H1 (cell line): Measurements from ENCODE around the gene PROSER3. TPM values are rescaled to one million over a fixed set of nuclear protein-coding genes. Genes with fewer than 3 reads are reported as not detected.

Source experiments
- CTCF ChIA-PET: fragments of 300-600 bp; sonication (Branson Sonifier 250); formaldehyde crosslinking; loops from one replicate; lab custom pipeline; 2021; ENCODE audit not compliant: partially characterized antibody; lab: Charles Lee
- POLR2A ChIA-PET: fragments of 300-600 bp; sonication (Branson Sonifier 250); formaldehyde crosslinking; loops from one replicate; lab custom pipeline; 2021; ENCODE audit warnings: inconsistent platforms; ENCODE audit not compliant: partially characterized antibody; lab: Charles Lee
- DNase-seq, 2 experiments: peaks; one replicate each; pipeline versions ENCODE4 v3.0.0 to v3.0.0-alpha.2; 2010 to 2022; ENCODE audit warnings: low spot score in 2 of 2, low read depth in 1 of 2, mixed read lengths in 1 of 2
- FAIRE-seq: peaks from 2 replicates; lab custom pipeline; 2011; peaks lifted over from hg19 to GRCh38; lab: Jason Lieb, UNC
- H2AFZ ChIP-seq: 2 replicates; pipeline ENCODE4 v1.8.1; 2012; ENCODE audit warnings: low read length, inconsistent platforms
- H2AK5ac ChIP-seq: 2 replicates; pipeline ENCODE4 v1.6.1; 2013; ENCODE audit warnings: low read depth, low read length
- H2BK120ac ChIP-seq: replicated peaks from 2 replicates; pipeline ENCODE3; 2013; ENCODE audit warnings: low read depth, low read length, inconsistent platforms
- H2BK12ac ChIP-seq: 2 replicates; pipeline ENCODE4 v1.6.1; 2013; ENCODE audit warnings: low read depth, low read length
- H2BK15ac ChIP-seq: 2 replicates; pipeline ENCODE4 v1.6.1; 2013; ENCODE audit warnings: low read length
- H2BK20ac ChIP-seq: 2 replicates; pipeline ENCODE4 v1.6.1; 2013; ENCODE audit warnings: low read length
- H2BK5ac ChIP-seq: 2 replicates; pipeline ENCODE4 v1.6.1; 2013; ENCODE audit warnings: low read depth, low read length
- H3K14ac ChIP-seq: 2 replicates; pipeline ENCODE4 v1.6.1; 2013; ENCODE audit warnings: inconsistent platforms; ENCODE audit not compliant: insufficient read length
- H3K18ac ChIP-seq: 2 replicates; pipeline ENCODE4 v1.6.1; 2013; ENCODE audit warnings: low read length; ENCODE audit errors: extremely low read depth
- H3K23ac ChIP-seq: 2 replicates; pipeline ENCODE4 v1.6.1; 2013; ENCODE audit warnings: inconsistent platforms; ENCODE audit not compliant: insufficient read length
- H3K23me2 ChIP-seq: 2 replicates; pipeline ENCODE4 v1.6.1; 2013; ENCODE audit warnings: low read depth, low read length
- H3K27ac ChIP-seq: 2 replicates; pipeline ENCODE4 v1.6.1; 2011; ENCODE audit warnings: low read depth, low read length, inconsistent platforms
- H3K27me3 ChIP-seq, 4 experiments: replicated peaks in 1 of 4; 1 replicate in 1 of 4; 2 replicates in 3 of 4; pipeline versions ENCODE4 v1.6.1 to v1.8.1; 2011 to 2013; ENCODE audit warnings: low read length in 3 of 4, mild to moderate bottlenecking in 3 of 4, inconsistent platforms in 2 of 4, mixed read lengths in 2 of 4, moderate library complexity in 1 of 4; ENCODE audit not compliant: control insufficient read depth in 3 of 4, insufficient read depth in 3 of 4; ENCODE audit errors: extremely low read depth in 1 of 4
- H3K36me3 ChIP-seq, 4 experiments: 2 replicates each; pipeline versions ENCODE4 v1.6.1 to v1.8.1; 2011 to 2013; ENCODE audit warnings: mild to moderate bottlenecking in 4 of 4, low read length in 3 of 4, moderate library complexity in 2 of 4, control low read depth in 1 of 4, inconsistent platforms in 1 of 4; ENCODE audit not compliant: insufficient read depth in 4 of 4, control insufficient read depth in 2 of 4
- H3K4ac ChIP-seq: replicated peaks from 2 replicates; pipeline ENCODE3; 2013; ENCODE audit warnings: low read length, low read depth, mixed read lengths, inconsistent platforms; ENCODE audit not compliant: insufficient read length
- H3K4me1 ChIP-seq, 4 experiments: replicated peaks in 1 of 4; 1 replicate in 1 of 4; 2 replicates in 3 of 4; pipeline versions ENCODE4 v1.6.1 to v1.8.1; 2011 to 2013; ENCODE audit warnings: low read length in 3 of 4, inconsistent platforms in 2 of 4, mixed read lengths in 1 of 4; ENCODE audit not compliant: insufficient read depth in 4 of 4, control insufficient read depth in 3 of 4
- H3K4me2 ChIP-seq, 2 experiments: 2 replicates each; pipeline versions ENCODE4 v1.6.1 to v1.8.1; 2011 to 2013; ENCODE audit warnings: low read depth in 2 of 2, low read length in 2 of 2, control low read depth in 1 of 2, inconsistent platforms in 1 of 2, mild to moderate bottlenecking in 1 of 2; ENCODE audit not compliant: insufficient read depth in 1 of 2
- H3K4me3 ChIP-seq, 4 experiments: fragments of 200-600, 300-600 bp in 1 of 4; sonication (generic), shearing (Covaris generic), sonication (Bioruptor Twin) in 1 of 4; 2 replicates each; pipeline versions ENCODE4 v1.5.1 to v1.8.1; 2011 to 2016; ENCODE audit warnings: low read length in 4 of 4, low read depth in 3 of 4, control low read depth in 2 of 4, inconsistent platforms in 2 of 4, mild to moderate bottlenecking in 2 of 4, mixed read lengths in 1 of 4, moderate library complexity in 1 of 4; ENCODE audit not compliant: insufficient read depth in 2 of 4; ENCODE audit errors: extremely low read depth in 1 of 4
- H3K56ac ChIP-seq: replicated peaks from 2 replicates; pipeline ENCODE3; 2013; ENCODE audit warnings: low read depth, mild to moderate bottlenecking, mixed read lengths, low read length, inconsistent platforms; ENCODE audit not compliant: insufficient read length
- H3K79me1 ChIP-seq: 2 replicates; pipeline ENCODE4 v1.6.1; 2013; ENCODE audit warnings: low read depth, low read length, control low read depth
- H3K79me2 ChIP-seq, 2 experiments: 2 replicates each; pipeline versions ENCODE4 v1.6.1 to v1.8.1; 2012 to 2013; ENCODE audit warnings: low read length in 2 of 2, mild to moderate bottlenecking in 2 of 2, inconsistent platforms in 1 of 2; ENCODE audit not compliant: insufficient read depth in 2 of 2, control insufficient read depth in 1 of 2
- H3K9ac ChIP-seq, 4 experiments: replicated peaks in 1 of 4; 1 replicate in 1 of 4; 2 replicates in 3 of 4; pipeline versions ENCODE4 v1.6.1 to v1.8.1; 2011 to 2013; ENCODE audit warnings: low read depth in 3 of 4, low read length in 3 of 4, control low read depth in 2 of 4, mild to moderate bottlenecking in 2 of 4, moderate library complexity in 2 of 4, inconsistent platforms in 1 of 4; ENCODE audit errors: extremely low read depth in 1 of 4
- H3K9me3 ChIP-seq, 2 experiments: 2 replicates each; pipeline versions ENCODE4 v1.6.1 to v1.8.1; 2012 to 2013; ENCODE audit warnings: mild to moderate bottlenecking in 2 of 2, moderate library complexity in 2 of 2, control low read depth in 1 of 2, inconsistent platforms in 1 of 2, low read depth in 1 of 2, low read length in 1 of 2, mixed read lengths in 1 of 2; ENCODE audit not compliant: insufficient read depth in 2 of 2
- H4K20me1 ChIP-seq, 2 experiments: replicated peaks in 1 of 2; 2 replicates each; pipeline versions ENCODE3 to v1.8.1; 2011 to 2013; ENCODE audit warnings: inconsistent platforms in 2 of 2, low read length in 2 of 2, mild to moderate bottlenecking in 1 of 2; ENCODE audit not compliant: insufficient read depth in 2 of 2, control insufficient read depth in 1 of 2
- H4K5ac ChIP-seq: 2 replicates; pipeline ENCODE4 v1.6.1; 2013; ENCODE audit warnings: low read length, low read depth, mixed read lengths, inconsistent platforms; ENCODE audit not compliant: insufficient read length
- H4K8ac ChIP-seq: 2 replicates; pipeline ENCODE4 v1.8.0; 2013; ENCODE audit warnings: mild to moderate bottlenecking, moderate library complexity, low read length, inconsistent platforms; ENCODE audit not compliant: insufficient read depth; ENCODE audit errors: extremely low read depth
- H4K91ac ChIP-seq: replicated peaks from 2 replicates; pipeline ENCODE3; 2013; ENCODE audit warnings: low read length, mixed read lengths, inconsistent platforms; ENCODE audit not compliant: insufficient read length
- CBX5 ChIP-seq: fragments of 300-800, 300-1000 bp; sonication (generic); IDR thresholded peaks from 2 replicates; pipeline ENCODE4 v1.7.1; 2016; ENCODE audit warnings: antibody characterized with exemption, low read length, low read depth
- EGR1 ChIP-seq: IDR thresholded peaks from 2 replicates; pipeline ENCODE4 v1.6.1; 2011; ENCODE audit warnings: low read depth, low read length, borderline replicate concordance
- FOSL1 ChIP-seq: IDR thresholded peaks from 2 replicates; pipeline ENCODE4 v1.6.1; 2011; ENCODE audit warnings: mild to moderate bottlenecking, low read depth, low read length, moderate library complexity; ENCODE audit not compliant: insufficient read depth
- GTF2F1 ChIP-seq: IDR thresholded peaks from 2 replicates; pipeline ENCODE4 v1.6.1; 2012; ENCODE audit warnings: low read depth, low read length, improper control_type of control experiment, borderline replicate concordance
- RAD21 ChIP-seq, 2 experiments: IDR thresholded peaks in 1 of 2; conservative IDR thresholded peaks in 1 of 2; 2 replicates each; pipeline ENCODE4 v1.6.1; 2011; ENCODE audit warnings: low read depth in 2 of 2, low read length in 2 of 2, improper control_type of control experiment in 1 of 2, inconsistent platforms in 1 of 2, mild to moderate bottlenecking in 1 of 2, moderate library complexity in 1 of 2
- SP2 ChIP-seq: IDR thresholded peaks from 2 replicates; pipeline ENCODE4 v1.6.1; 2012; ENCODE audit warnings: mild to moderate bottlenecking, low read length, inconsistent platforms
- WGBS, 2 experiments: shearing (Covaris generic) in 1 of 2; methylation state at CpG; one replicate each; pipeline versions ENCODE4 v1.1.6 to v1.1.7; 2013 to 2015; ENCODE audit warnings: low lambda C conversion rate in 2 of 2, mixed read lengths in 2 of 2, inconsistent platforms in 1 of 2, low coverage in 1 of 2, missing lambda C conversion rate in 1 of 2; ENCODE audit not compliant: insufficient replicate concordance in 2 of 2, insufficient coverage in 1 of 2, insufficient read length in 1 of 2; ENCODE audit errors: extremely low coverage in 1 of 2, missing lambda C conversion rate in 1 of 2; 5-methylcytosine and 5-hydroxymethylcytosine counted together
- polyA plus RNA-seq, 7 experiments: library from polyadenylated mRNA; depleted of rRNA in 3 of 7; stranded (reverse) in 5 of 7; unstranded in 2 of 7; fragments of >200 nt in 5 of 7; fragments of 200-250 nt in 2 of 7; gene quantifications; 1 replicate in 5 of 7; 2 replicates in 1 of 7; 4 replicates in 1 of 7; pipeline versions ENCODE4 v1.2.1 to v1.2.3, GENCODE V29; 2011 to 2013; ENCODE audit warnings: missing spikeins in 2 of 7, mixed read lengths in 2 of 7
- total RNA-seq: library from RNA; stranded (reverse); fragmentation: NEBNext Ultra II Directional; extraction: Animal tissue kit (Norgen Biotek cat#: 25700); gene quantifications from 2 replicates; pipeline ENCODE4 v1.2.1, GENCODE V29; 2021
- TF ChIP-seq, protein P1 (sequence below): IDR thresholded peaks from 2 replicates; pipeline ENCODE4 v1.6.1; 2012; ENCODE audit warnings: low read length, inconsistent platforms

Gene PROSER3
- total and polyA plus RNA-seq, 2 of the 8 experiments (the other 6 are each of a cell fraction or from before 2014, with no cell fraction given), result 17.8 to 28.9 TPM

DNA sequence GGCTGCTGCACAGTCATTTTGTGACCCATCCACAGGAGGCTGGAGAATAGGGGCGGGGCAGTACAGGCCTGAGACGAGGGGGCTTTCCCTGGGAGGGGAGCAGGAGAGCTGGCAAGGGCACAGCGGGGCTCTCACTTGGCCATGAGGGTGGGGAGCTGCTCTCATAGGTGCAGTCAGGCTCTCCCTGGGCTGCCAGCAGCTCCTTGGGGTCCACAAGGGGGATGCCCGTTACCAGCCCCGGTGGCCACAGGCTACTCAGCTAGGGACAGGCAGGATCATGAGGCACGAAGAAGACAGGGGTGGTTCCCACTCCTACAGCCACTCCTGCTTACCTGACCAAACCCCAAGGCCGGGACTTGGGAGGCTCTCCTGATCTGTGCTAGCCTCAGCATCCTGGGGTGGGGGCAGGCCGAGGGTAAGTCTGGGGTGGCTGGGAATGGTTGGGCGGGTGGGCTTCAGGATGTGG is 33.9 kb downstream of the PROSER3 start:
- Histone ChIP-seq H4K5ac (no peak overlapping the region), H4K20me1 (peaks cover 2 to 3% of the 10 kb centered on the region in 2 experiments), H3K79me1 (no peaks in the 10 kb centered on the region), H3K14ac (no peak overlapping the region), H2BK120ac (no peak overlapping the region), H2AFZ (no peak overlapping the region), H3K36me3 (no peaks in the 10 kb centered on the region), H4K91ac (no peak overlapping the region), H4K8ac (no peak overlapping the region; the same call in 1 of the 2 replicates), H3K4me2 (no peak overlapping the region), H3K23ac (no peak overlapping the region), H3K79me2 (no peaks in the 10 kb centered on the region), H2BK12ac (no peak overlapping the region), H3K9me3 (no peaks in the 10 kb centered on the region), H2BK20ac (no peak overlapping the region), H3K18ac (no peak overlapping the region), H3K23me2 (peaks cover 2% of the 10 kb centered on the region; the same call in 1 of the 2 replicates), H3K56ac (no peak overlapping the region), H2BK5ac (no peak overlapping the region), H3K9ac (no peak overlapping the region), H3K4ac (no peak overlapping the region), H2BK15ac (no peak overlapping the region), H3K4me3 (no peak overlapping the region), H3K27ac (no peak overlapping the region), H3K4me1 (peaks cover 0 to 10% (median 2%) of the 10 kb centered on the region in 4 experiments; a peak in 3 of 7 replicates), H2AK5ac (no peak overlapping the region), H3K27me3 (peaks cover 6 to 12% (median 10%) of the 10 kb centered on the region in 4 experiments)
- FAIRE-seq, result no peak
- CTCF ChIA-PET, result no interaction called here
- no peak for DNase-seq
- 82% methylated on average over 7 of the region's 9 CpGs; no CpG with 5 or more reads in 1 of the 2 experiments for WGBS, 2 experiments
- POLR2A ChIA-PET, result no interaction called here
- TF ChIP-seq EGR1 (no peak), CBX5 (no peak), SP2 (no peak), RAD21 (IDR thresholded peaks at IDR 0.05 in 1 of 2, conservative IDR thresholded peaks at IDR 0.05 in 1 of 2; ENCODE audit: low read depth in 2 of 2, low read length in 2 of 2) (no peak), FOSL1 (no peak), GTF2F1 (no peak)
- TF ChIP-seq, protein P1, sequence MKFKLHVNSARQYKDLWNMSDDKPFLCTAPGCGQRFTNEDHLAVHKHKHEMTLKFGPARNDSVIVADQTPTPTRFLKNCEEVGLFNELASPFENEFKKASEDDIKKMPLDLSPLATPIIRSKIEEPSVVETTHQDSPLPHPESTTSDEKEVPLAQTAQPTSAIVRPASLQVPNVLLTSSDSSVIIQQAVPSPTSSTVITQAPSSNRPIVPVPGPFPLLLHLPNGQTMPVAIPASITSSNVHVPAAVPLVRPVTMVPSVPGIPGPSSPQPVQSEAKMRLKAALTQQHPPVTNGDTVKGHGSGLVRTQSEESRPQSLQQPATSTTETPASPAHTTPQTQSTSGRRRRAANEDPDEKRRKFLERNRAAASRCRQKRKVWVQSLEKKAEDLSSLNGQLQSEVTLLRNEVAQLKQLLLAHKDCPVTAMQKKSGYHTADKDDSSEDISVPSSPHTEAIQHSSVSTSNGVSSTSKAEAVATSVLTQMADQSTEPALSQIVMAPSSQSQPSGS, result no peak
